Measurements from ENCODE around the gene NOB1. TPM values are rescaled to one million over a fixed set of nuclear protein-coding genes. Genes with fewer than 3 reads are reported as not detected.

The NOB1 gene
- total and polyA plus RNA-seq, 9 of the 15 experiments (the other 6 are each of a cell fraction or from before 2014, with no cell fraction given) = 42.4 to 148 (median 116) TPM

GRCh38 chr16:69741519-69741918 is 13.2 kb downstream of the NOB1 start:
- Histone ChIP-seq H3K27me3 (ENCODE audit: control insufficient read depth in 2 of 2, insufficient read depth in 2 of 2, low read length in 2 of 2) (no peaks in the 10 kb centered on the region), H3K9me1 (ENCODE audit: control insufficient read depth, insufficient read depth, low read length) (no peaks in the 10 kb centered on the region), H4K20me1 (replicated peaks; ENCODE audit: control insufficient read depth, insufficient read depth, low read length) (no peaks in the 10 kb centered on the region; the same call in 1 of the 2 replicates), H3K36me3 (ENCODE audit: control insufficient read depth, insufficient read depth, low read length) (peaks cover 73% of the 10 kb centered on the region), H3K4me1 (replicated peaks in 1 of 2; ENCODE audit: control insufficient read depth in 2 of 2, insufficient read depth in 2 of 2, low read length in 2 of 2) (no peaks in the 10 kb centered on the region; a peak in 1 of 5 replicates), H3K9ac (ENCODE audit: insufficient read depth in 1 of 2, low read depth in 2 of 2, low read length in 2 of 2) (no peak overlapping the region), H3K9me3 (replicated peaks; ENCODE audit: control insufficient read depth, insufficient read depth, low read depth, low read length) (no peaks in the 10 kb centered on the region), H2AFZ (ENCODE audit: low read depth, low read length) (no peak overlapping the region), H3K4me2 (ENCODE audit: insufficient read depth, low read length) (no peak overlapping the region), H3K79me2 (ENCODE audit: control insufficient read depth, insufficient read depth, low read length) (peaks cover 5% of the 10 kb centered on the region; the same call in 2 of the 3 replicates), H3K4me3 (no peak overlapping the region), H3K27ac (ENCODE audit: extremely low read depth, low read depth, low read length) (no peak overlapping the region)
- DNase-seq (ENCODE audit: extremely low read depth in 1 of 4, low spot score in 3 of 4) (no peak), FAIRE-seq (no peak), ATAC-seq (no peak)
- BruUV-seq (replicated peaks) = no TSS peak
- intact Hi-C loops (cut with micrococcal nuclease) (no loop called here), in situ Hi-C loops (cut with MboI) (no loop called here)
- CTCF ChIA-PET (ENCODE audit: low intra/inter-chr PET ratio) = no interaction called here
- 86% methylated on average over 8 of the region's 8 CpGs for WGBS (ENCODE audit: insufficient coverage, low coverage, missing lambda C conversion rate)
- POLR2A ChIA-PET = interaction anchor here (0.6 to 5.6 kb wide), 7 partner anchors 9 to 28 kb away, joined by 3 to 66 read pairs (median 4); partner anchors contain the start of gene NQO1
- no peak for TF ChIP-seq EHMT2 (IDR thresholded peaks at IDR 0.05)
- no peak for TF ChIP-seq LCOR (CRISPR knock-in tag; IDR thresholded peaks at IDR 0.05)
- TF ChIP-seq POLR2G (IDR thresholded peaks at IDR 0.05; ENCODE audit: low read depth, low read length) = no peak
- no peak for TF ChIP-seq ZBTB33 (CRISPR knock-in tag; IDR thresholded peaks at IDR 0.05)
- no peak for TF ChIP-seq POLR2B (IDR thresholded peaks at IDR 0.05; ENCODE audit: low read depth, partially characterized antibody)
- TF ChIP-seq REST (IDR thresholded peaks at IDR 0.05; ENCODE audit: borderline replicate concordance) = no peak
- TF ChIP-seq REST (CRISPR knock-in tag; IDR thresholded peaks at IDR 0.05; ENCODE audit: low read depth) = no peak
- TF ChIP-seq ZNF274 (IDR thresholded peaks at IDR 0.05; ENCODE audit: borderline replicate concordance, low read depth, low read length) = no peak
- no peak for TF ChIP-seq KLF13 (tag; IDR thresholded peaks at IDR 0.05; ENCODE audit: borderline replicate concordance, low read depth)
- no peak for TF ChIP-seq NCOA2 (IDR thresholded peaks at IDR 0.05; ENCODE audit: partially characterized antibody in 2 of 2)
- TF ChIP-seq RAD51 (IDR thresholded peaks at IDR 0.05; ENCODE audit: borderline replicate concordance, low read depth) = no peak
- no peak for TF ChIP-seq SIN3B (IDR thresholded peaks at IDR 0.05; ENCODE audit: low read depth)
- TF ChIP-seq ZKSCAN8 (CRISPR knock-in tag; IDR thresholded peaks at IDR 0.05) = no peak

Data from K562 (cell line).